HepG2 (cell line): ENCODE data around the gene PHKA1.

Experiments
- AHR ChIP-seq: IDR thresholded peaks from 2 replicates; pipeline ENCODE4 v1.6.1; 2018; ENCODE audit warnings: missing genetic modification reagents, missing compliant biosample characterization
- CTCF ChIP-seq: sonication (generic); formaldehyde crosslinking; IDR thresholded peaks from 2 replicates; pipeline ENCODE4 v1.5.0; 2020; ENCODE audit warnings: mild to moderate bottlenecking, missing genetic modification reagents, moderate library complexity
- EP300 ChIP-seq, 3 experiments: sonication (generic) in 1 of 3; formaldehyde crosslinking in 1 of 3; IDR thresholded peaks; 2 replicates each; pipeline versions ENCODE4 v1.5.1 to v1.6.1; 2011 to 2020; ENCODE audit warnings: low read depth in 2 of 3, low read length in 2 of 3, borderline replicate concordance in 1 of 3, improper control_type of control experiment in 1 of 3, mild to moderate bottlenecking in 1 of 3, missing genetic modification reagents in 1 of 3, moderate library complexity in 1 of 3
- ERF ChIP-seq: IDR thresholded peaks from 2 replicates; pipeline ENCODE4 v1.6.1; 2018; ENCODE audit warnings: missing biosample characterization, missing genetic modification reagents
- GATAD2A ChIP-seq: IDR thresholded peaks from 2 replicates; pipeline ENCODE4 v1.6.1; 2016
- HOXD1 ChIP-seq: sonication (generic); formaldehyde crosslinking; IDR thresholded peaks from 2 replicates; pipeline ENCODE4 v1.5.0; 2020; ENCODE audit warnings: missing genetic modification reagents
- KDM5B ChIP-seq: sonication (generic); formaldehyde crosslinking; IDR thresholded peaks from 2 replicates; pipeline ENCODE4 v1.4.0; 2020; ENCODE audit warnings: missing genetic modification reagents, mild to moderate bottlenecking, borderline replicate concordance
- MXD1 ChIP-seq: sonication (generic); formaldehyde crosslinking; IDR thresholded peaks from 2 replicates; pipeline ENCODE4 v1.4.0; 2020; ENCODE audit warnings: mild to moderate bottlenecking, missing genetic modification reagents
- NBN ChIP-seq: fragments of 450-650 bp; conservative IDR thresholded peaks from 2 replicates; pipeline ENCODE4 v1.6.1; 2017
- NCOA2 ChIP-seq: sonication (generic); formaldehyde crosslinking; IDR thresholded peaks from 2 replicates; pipeline ENCODE4 v1.8.0; 2022; ENCODE audit warnings: inconsistent platforms
- PBX3 ChIP-seq: sonication (generic); formaldehyde crosslinking; IDR thresholded peaks from 2 replicates; pipeline ENCODE4 v1.8.1; 2023; ENCODE audit warnings: missing genetic modification reagents, inconsistent platforms, borderline replicate concordance
- POLR2AphosphoS5 ChIP-seq: IDR thresholded peaks from 2 replicates; pipeline ENCODE4 v1.6.1; 2012; ENCODE audit warnings: low read depth, low read length

GRCh38 chrX:72539822-72540221 is 174.3 kb downstream of the PHKA1 start:
- TF ChIP-seq GATAD2A: no peak
- TF ChIP-seq CTCF (CRISPR knock-in tag): no peak
- TF ChIP-seq NCOA2 (CRISPR knock-in tag): no peak
- no peak for TF ChIP-seq ERF
- TF ChIP-seq MXD1 (CRISPR knock-in tag): no peak
- TF ChIP-seq KDM5B (CRISPR knock-in tag): no peak
- no peak for TF ChIP-seq NBN
- TF ChIP-seq PBX3 (CRISPR knock-in tag): no peak
- no peak for TF ChIP-seq POLR2AphosphoS5
- TF ChIP-seq AHR (CRISPR knock-in tag): no peak
- no peak for TF ChIP-seq EP300 (IDR thresholded peaks at IDR 0.05; ENCODE audit: low read depth in 2 of 2, low read length in 2 of 2)
- no peak for TF ChIP-seq EP300 (CRISPR knock-in tag; IDR thresholded peaks at IDR 0.05; ENCODE audit: borderline replicate concordance)
- TF ChIP-seq HOXD1: no peak
